CD4-positive, alpha-beta T cell treated with Interleukin-4 for 1 hour (primary cell): ENCODE measurements around the gene SLC24A3.
"Not testable (repeated sequence)": the region's sequence is repeated elsewhere in the genome, so short reads cannot be mapped to it uniquely, and the experiment has no call there.

Experiments
- DNase-seq, 2 donors: peaks; one replicate each; pipeline ENCODE4 v3.0.0-alpha.2; 2020 to 2022

SLC24A3 gene

GRCh38 chr20:19658137-19658536 lies 445.7 kb downstream of the SLC24A3 start:
- DNase-seq = peak; percentile 4 to 66

- no peak for DNase-seq
These were observed 447.0 kb downstream of the SLC24A3 start for GRCh38 chr20:19659448-19659847.

DNA sequence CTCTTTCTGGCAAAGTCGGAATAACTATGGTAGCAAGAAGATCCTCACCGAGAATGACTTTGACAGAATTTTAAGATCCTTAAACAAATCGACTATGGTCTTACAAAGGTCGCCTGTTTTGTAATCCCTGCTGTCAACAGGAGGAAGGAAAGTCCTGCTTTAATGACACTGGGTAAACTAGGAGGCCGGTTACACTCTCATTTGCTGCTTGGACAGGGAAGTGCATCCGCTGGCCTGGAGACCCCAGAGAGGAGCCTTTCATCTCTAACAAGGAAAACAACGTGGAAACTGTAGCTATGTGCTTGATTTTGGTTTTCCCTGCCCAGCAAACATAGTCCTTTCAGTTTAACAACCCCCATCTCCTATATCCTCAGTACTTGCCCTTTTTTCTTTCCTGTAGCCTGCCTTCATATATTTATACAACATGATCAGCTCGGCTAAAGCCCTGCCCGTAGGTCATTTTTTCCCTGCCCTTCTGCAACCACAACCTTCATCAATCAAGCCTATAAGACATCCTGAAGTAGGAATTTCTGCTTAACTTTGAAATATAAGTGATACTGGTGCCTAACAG lies 448.5 kb downstream of the SLC24A3 start:
- no peak for DNase-seq

GRCh38 chr20:19661717-19662636 lies 449.5 kb downstream of the SLC24A3 start:
- DNase-seq = peak; percentile 37 to 62

DNA sequence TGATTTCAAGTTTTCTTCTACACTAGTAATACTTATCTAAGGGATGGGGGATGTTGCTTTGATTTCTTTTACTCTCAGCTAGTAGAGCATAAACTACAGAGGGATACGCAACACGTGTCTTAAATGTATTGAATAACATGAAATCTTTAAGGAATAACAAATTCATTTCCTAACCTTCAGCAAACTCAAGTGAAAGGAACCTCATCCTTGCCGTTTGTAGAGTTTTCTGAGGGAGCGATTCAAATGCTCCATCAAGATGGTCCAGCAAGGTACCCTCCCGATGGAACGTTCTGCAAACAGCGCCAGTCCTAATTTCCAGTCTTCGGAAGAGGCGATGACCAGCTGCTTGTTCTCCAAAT lies 450.2 kb downstream of the SLC24A3 start:
- no peak for DNase-seq

GRCh38 chr20:19668418-19668817 lies 456.0 kb downstream of the SLC24A3 start:
- no peak for DNase-seq

DNA sequence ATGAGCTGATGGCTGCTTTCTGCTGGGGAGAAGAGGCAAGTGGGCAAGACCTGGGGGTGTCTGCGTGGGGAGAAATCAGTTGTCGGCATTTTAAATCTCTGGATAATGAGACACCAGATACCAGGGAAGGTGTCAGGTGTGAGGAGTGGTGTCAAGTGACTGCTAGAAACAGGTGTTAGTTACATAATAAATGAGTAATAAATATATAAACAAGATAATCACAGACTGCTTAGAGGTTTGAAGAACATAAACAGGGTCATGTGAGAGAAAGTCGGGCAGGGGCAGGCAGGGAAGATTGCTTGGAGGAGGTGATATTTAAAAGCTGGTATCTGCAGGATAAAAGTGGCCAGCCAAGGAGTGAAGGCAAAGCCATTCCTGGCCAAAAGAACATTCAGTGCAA lies 458.4 kb downstream of the SLC24A3 start:
- DNase-seq = no peak

DNA sequence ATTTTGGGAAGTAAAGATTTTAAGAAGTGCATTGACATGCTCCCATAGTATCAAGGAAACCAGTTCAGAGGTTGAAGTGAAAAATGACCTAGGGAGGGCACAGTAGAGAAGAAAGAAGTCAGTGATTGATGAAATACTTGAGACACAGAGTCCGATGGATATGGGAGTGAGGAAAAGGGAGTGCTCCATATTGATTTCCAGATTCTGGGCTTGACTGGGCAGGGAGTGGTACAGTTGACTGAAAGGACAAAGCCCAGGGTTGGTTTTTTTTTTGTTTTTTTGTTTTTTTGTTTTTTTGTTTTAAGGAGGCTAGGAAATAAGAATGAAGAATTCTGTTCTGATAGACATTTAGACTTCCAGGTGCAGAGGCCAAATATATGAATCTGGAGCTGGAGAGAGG lies 458.9 kb downstream of the SLC24A3 start:
- no peak for DNase-seq

GRCh38 chr20:19672498-19672897 lies 460.1 kb downstream of the SLC24A3 start:
- DNase-seq = no peak

DNA sequence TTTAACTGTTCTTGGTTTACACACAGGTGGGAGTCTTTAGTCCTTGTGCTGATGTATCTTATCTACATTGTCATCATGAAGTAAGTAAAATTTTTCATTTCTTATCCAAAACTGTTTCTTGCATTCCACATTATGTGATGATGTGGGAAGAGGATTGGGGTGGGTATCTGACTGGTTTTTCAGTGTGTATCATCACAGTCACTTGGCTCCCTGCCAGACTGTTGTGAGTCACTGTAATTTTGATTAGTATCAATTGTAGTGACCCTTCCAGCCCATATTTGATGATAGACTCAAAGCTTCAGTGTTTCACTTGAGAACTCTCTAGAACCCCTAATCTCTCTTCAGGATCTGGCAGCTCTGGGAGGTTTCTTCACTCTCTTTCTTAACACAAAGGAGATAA lies 461.1 kb downstream of the SLC24A3 start:
- no peak for DNase-seq

- no peak for DNase-seq
These were observed 463.8 kb downstream of the SLC24A3 start for GRCh38 chr20:19676202-19676601.

- DNase-seq = no peak
These were observed 464.9 kb downstream of the SLC24A3 start for GRCh38 chr20:19677336-19677735.

- DNase-seq = not testable (repeated sequence)
These were observed 466.1 kb downstream of the SLC24A3 start for GRCh38 chr20:19678591-19678990.

- DNase-seq = no peak
These were observed 467.6 kb downstream of the SLC24A3 start for GRCh38 chr20:19679900-19680495.

DNA sequence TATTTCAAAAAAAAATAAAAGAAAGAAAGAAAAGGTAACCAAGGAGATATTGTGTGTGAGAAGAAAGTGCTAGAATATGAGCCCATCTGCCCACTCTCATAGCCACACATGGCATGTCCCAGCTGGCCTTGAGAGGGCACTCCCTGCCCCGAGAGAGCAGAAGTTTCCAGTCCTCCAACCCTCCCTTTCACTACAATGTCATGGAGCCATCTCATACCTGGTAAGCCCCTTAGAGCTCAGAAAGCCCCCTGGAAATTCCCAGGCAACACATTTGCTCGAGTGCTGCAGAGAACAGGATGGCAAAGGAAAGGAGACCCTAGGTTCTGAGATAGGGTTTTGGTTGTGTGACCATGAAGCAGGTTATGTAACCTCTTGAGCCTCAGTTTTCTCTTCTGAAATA lies 469.8 kb downstream of the SLC24A3 start:
- DNase-seq = no peak

GRCh38 chr20:19683188-19683587 lies 470.7 kb downstream of the SLC24A3 start:
- DNase-seq = no peak

- DNase-seq = no peak
These were observed 471.4 kb downstream of the SLC24A3 start for GRCh38 chr20:19683822-19684221.

DNA sequence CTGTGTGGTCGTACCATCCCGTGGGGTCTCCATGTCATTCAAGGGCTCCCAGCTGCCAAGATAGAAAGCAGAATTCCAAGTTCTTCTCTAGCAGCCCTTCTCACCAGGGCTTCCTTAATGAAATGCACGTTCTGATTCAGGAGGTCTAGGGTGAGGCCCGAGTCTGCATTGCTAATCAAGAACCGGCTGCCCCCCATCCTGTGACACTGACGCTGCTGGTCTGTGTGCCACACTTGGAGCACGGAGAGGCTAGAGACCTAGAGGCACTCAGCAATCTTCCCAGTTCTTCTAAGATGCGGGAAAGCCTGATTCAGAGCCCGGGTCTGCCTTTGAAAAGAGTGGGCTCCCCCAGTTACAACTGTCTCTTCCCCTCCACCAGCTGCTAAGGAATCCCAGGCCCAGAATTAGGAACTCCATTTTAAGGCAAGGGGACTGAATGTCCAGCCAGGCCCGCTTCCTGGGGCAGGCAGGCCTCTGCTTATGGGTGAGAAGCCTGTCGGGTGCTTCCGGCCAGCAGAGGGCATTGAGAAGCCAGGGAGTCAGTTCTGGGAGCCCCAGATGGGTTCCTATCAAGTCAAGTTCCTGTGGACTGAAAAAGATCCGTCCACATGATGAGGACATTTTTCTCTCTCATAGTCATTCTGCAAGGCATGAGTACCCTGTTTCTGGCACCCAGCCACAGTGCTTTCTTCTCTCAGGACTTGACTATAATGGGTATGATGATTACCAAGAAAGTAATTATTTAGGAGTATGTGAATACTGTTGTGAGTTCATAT lies 475.8 kb downstream of the SLC24A3 start:
- no peak for DNase-seq

GRCh38 chr20:19690462-19690861 lies 478.0 kb downstream of the SLC24A3 start:
- DNase-seq = no peak

- no peak for DNase-seq
These were observed 478.7 kb downstream of the SLC24A3 start for GRCh38 chr20:19691125-19691524.

DNA sequence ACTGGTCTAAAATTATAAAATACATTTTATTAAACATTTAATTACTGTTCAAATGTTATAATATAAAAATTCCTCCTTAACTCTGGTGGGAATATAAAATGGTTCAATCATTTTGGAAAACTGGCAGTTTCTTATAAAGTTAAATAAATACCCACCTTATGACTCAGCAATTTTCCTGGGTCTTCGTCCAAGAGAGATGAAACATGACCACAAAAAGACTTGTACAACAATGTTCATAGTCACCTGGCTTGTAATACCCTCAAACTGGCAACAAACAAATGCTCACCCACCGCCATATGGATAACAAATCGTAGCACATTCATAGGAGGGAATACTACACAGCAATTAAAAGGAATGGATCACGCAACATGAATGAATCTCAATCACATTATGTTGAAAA lies 479.7 kb downstream of the SLC24A3 start:
- DNase-seq = no peak

GRCh38 chr20:19692685-19693119 lies 480.3 kb downstream of the SLC24A3 start:
- peak; percentile 34 to 37 for DNase-seq

DNA sequence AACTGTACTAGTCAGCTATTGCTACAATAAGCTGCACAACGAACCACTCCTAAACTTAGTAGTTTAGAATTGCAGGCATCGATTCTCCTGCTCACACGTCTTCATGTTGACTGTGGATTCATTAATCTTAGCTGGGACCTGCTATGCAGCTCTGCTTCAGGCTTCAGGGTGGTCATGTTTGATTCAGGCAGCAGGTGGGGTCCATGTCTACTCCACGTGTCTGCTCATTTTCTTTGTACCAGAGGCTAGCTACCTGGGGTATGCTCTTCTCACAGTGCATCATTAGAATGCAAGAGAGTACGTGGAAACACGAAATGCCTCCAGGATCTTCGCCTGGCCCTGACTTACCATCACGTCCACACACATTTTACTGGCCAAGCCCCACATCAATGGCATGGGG lies 481.1 kb downstream of the SLC24A3 start:
- DNase-seq = no peak
